Tongue (tissue), 3 donors: ENCODE data around the gene LZTS2. TPM values are rescaled to one million over a fixed set of nuclear protein-coding genes. Genes with fewer than 3 reads are reported as not detected.

Experiments used
- DNase-seq: peaks from one replicate; pipeline ENCODE4 v3.0.0-alpha.2; 2015
- small RNA-seq: library from RNA; depleted of rRNA; stranded (forward); fragments of <200 nt; gene quantifications from one replicate; pipeline ENCODE3, GENCODE V24; 2014; ENCODE audit warnings: low replicate concordance
- total RNA-seq: library from RNA; depleted of rRNA; stranded (reverse); fragments of >200 nt; gene quantifications from one replicate; pipeline ENCODE4 v1.2.3, GENCODE V29; 2014

LZTS2 gene
- total RNA-seq, 1 donor from 2014 or later, result 45.5 TPM

- no peak for DNase-seq
Measured at GRCh38 chr10:101055411-101055810, 55.8 kb downstream of the LZTS2 start.

DNA sequence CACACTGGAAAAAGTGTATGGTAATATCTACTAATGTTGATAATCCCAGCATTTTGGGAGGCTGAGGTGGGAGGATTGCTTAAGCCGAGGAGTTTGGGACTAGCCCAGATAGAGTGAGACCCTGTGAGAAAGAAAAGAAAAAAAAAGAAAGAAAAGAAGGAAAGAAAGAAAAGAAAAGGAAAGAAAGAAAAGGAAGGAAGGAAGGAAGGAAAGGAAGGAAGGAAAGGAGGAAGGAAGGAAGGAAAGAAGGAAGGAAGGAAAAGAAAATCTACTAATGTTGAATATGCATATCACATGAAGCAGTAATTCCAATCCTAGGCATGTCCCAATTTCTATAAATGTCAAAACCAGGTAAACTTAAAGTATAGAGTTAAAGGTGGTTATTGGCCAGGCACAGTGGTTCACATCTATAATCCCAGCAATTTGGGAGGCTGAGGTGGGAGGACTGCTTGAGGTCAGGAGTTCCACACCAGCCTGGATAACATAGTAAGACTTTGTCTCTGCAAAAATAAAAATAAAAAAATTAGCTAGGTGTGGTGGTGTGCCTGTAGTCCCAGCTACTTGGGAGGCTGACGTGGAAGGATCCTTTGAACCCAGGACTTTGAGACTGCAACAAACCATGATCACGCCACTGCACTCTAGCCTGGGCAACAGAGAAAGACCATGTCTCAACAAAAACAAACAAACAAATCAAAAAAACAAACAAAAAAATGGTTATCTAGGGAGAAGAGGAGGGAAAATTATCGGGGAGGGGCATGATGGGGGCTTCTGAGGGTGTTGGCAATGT is 57.0 kb downstream of the LZTS2 start:
- DNase-seq, result no peak

Small RNAs within 50 kb of the gene (small RNA-seq; reads per million reads assigned to genes)
- not detected for gene MIR608

Other genes starting within 250 kb of the LZTS2 start
- gene SLF2, start 86.8 kb upstream of the LZTS2 start, total RNA-seq, result 119 TPM
- 1.7 TPM for gene SEMA4G, start 30.3 kb upstream of the LZTS2 start, total RNA-seq
- gene MRPL43, start 12.3 kb upstream of the LZTS2 start, total RNA-seq, result 42.0 TPM
- 6.6 TPM for gene TWNK, start 12.3 kb upstream of the LZTS2 start, total RNA-seq
- gene PDZD7, start 31.3 kb downstream of the LZTS2 start, total RNA-seq, result not detected
- gene SFXN3, start 31.4 kb downstream of the LZTS2 start, total RNA-seq, result 51.1 TPM
- gene KAZALD1, start 62.2 kb downstream of the LZTS2 start, total RNA-seq, result 20.5 TPM
- gene TLX1, start 131.5 kb downstream of the LZTS2 start, total RNA-seq, result 1.3 TPM
- 5.6 TPM for gene LBX1, start 229.7 kb downstream of the LZTS2 start, total RNA-seq